HEK293 (cell line): ENCODE results near the gene KLK15.

Experiments used
- CTCF ChIP-seq: fragments of 450-650 bp; formaldehyde crosslinking; IDR thresholded peaks from 2 replicates; pipeline ENCODE4 v1.5.1; 2016; ENCODE audit warnings: missing biosample characterization, missing genetic modification characterization
- REST ChIP-seq: fragments of 450-650 bp; formaldehyde crosslinking; IDR thresholded peaks from 2 replicates; pipeline ENCODE4 v1.5.1; 2016; ENCODE audit warnings: missing biosample characterization, missing genetic modification characterization
- TCF7L2 ChIP-seq: IDR thresholded peaks from 2 replicates; pipeline ENCODE4 v1.6.1; 2011; ENCODE audit warnings: low read depth, mild to moderate bottlenecking, inconsistent platforms, low read length, moderate library complexity, borderline replicate concordance
- ZBTB17 ChIP-seq: fragments of 450-650 bp; formaldehyde crosslinking; IDR thresholded peaks from 2 replicates; pipeline ENCODE4 v1.5.1; 2016; ENCODE audit warnings: missing biosample characterization, missing genetic modification characterization
- ZFP37 ChIP-seq: fragments of 450-650 bp; formaldehyde crosslinking; IDR thresholded peaks from 2 replicates; pipeline ENCODE4 v1.5.1; 2016; ENCODE audit warnings: missing biosample characterization, missing genetic modification characterization
- ZNF138 ChIP-seq: fragments of 450-650 bp; formaldehyde crosslinking; IDR thresholded peaks from 2 replicates; pipeline ENCODE4 v1.5.1; 2016; ENCODE audit warnings: missing biosample characterization, missing genetic modification characterization, borderline replicate concordance
- ZNF239 ChIP-seq: fragments of 450-650 bp; formaldehyde crosslinking; IDR thresholded peaks from 2 replicates; pipeline ENCODE4 v1.5.1; 2016; ENCODE audit warnings: missing biosample characterization, missing genetic modification characterization
- ZNF24 ChIP-seq: fragments of 450-650 bp; formaldehyde crosslinking; IDR thresholded peaks from 2 replicates; pipeline ENCODE4 v1.5.1; 2016; ENCODE audit warnings: missing biosample characterization, missing genetic modification characterization
- ZNF350 ChIP-seq: fragments of 450-650 bp; formaldehyde crosslinking; IDR thresholded peaks from 2 replicates; pipeline ENCODE4 v1.5.0; 2017; ENCODE audit warnings: missing biosample characterization, mild to moderate bottlenecking, missing genetic modification characterization
- ZNF639 ChIP-seq: fragments of 450-650 bp; formaldehyde crosslinking; IDR thresholded peaks from 2 replicates; pipeline ENCODE4 v1.5.1; 2016; ENCODE audit warnings: missing biosample characterization, missing genetic modification characterization
- ZNF664 ChIP-seq: fragments of 450-650 bp; formaldehyde crosslinking; IDR thresholded peaks from 2 replicates; pipeline ENCODE4 v1.5.1; 2016; ENCODE audit warnings: missing biosample characterization, missing genetic modification characterization
- ZSCAN5A ChIP-seq: fragments of 450-650 bp; formaldehyde crosslinking; IDR thresholded peaks from 2 replicates; pipeline ENCODE4 v1.5.1; 2016; ENCODE audit warnings: missing biosample characterization, missing genetic modification characterization
- ZXDB ChIP-seq: fragments of 450-650 bp; formaldehyde crosslinking; IDR thresholded peaks from 2 replicates; pipeline ENCODE4 v1.5.1; 2016; ENCODE audit warnings: missing biosample characterization, missing genetic modification characterization

GRCh38 chr19:50833117-50833801, at the start of gene KLK15:
- no peak for TF ChIP-seq CTCF (tag by site-specific recombination)
- TF ChIP-seq ZNF239 (tag by site-specific recombination): no peak
- TF ChIP-seq ZFP37 (tag by site-specific recombination): no peak
- no peak for TF ChIP-seq ZBTB17 (tag by site-specific recombination)
- no peak for TF ChIP-seq TCF7L2
- no peak for TF ChIP-seq ZNF664 (tag by site-specific recombination)
- no peak for TF ChIP-seq ZXDB
- TF ChIP-seq ZNF639 (tag by site-specific recombination): no peak
- no peak for TF ChIP-seq ZNF350 (tag by site-specific recombination)
- TF ChIP-seq ZSCAN5A (tag by site-specific recombination): no peak
- no peak for TF ChIP-seq ZNF138
- TF ChIP-seq REST (tag by site-specific recombination): no peak
- no peak for TF ChIP-seq ZNF24 (tag by site-specific recombination)
